Stimulated activated naive CD4-positive, alpha-beta T cell treated with Interleukin-2 at 50 U/mL for 16 hours (primary cell): ENCODE results near the gene PUS10.
"Not testable (repeated sequence)": the region's sequence is repeated elsewhere in the genome, so short reads cannot be mapped to it uniquely, and the experiment has no call there.

ENCODE experiments used
- DNase-seq: peaks from one replicate; lab custom pipeline; 2025; lab: John Stamatoyannopoulos, UW

Gene PUS10

DNA sequence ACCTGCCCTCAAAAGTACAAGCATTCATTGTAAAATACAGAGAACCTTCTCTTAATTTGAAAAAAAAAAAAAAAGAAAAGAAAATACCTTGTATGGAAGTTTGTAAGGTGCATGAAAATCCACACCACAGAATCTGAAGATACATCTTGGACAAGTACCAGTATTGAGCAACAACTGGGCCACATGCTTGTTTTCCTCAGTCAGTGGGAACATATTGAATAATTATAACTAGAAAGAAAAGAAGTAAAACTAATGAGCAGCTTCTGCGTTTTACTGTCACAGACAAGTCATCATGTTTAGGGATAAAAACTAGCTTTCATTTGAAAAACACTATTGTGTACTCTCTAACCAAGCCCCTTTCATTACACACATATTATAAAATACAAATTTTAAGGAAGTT is 6.4 kb downstream of the PUS10 start:
- no peak for DNase-seq

- no peak for DNase-seq
Measured at GRCh38 chr2:61009355-61009754, 8.7 kb downstream of the PUS10 start.

DNA sequence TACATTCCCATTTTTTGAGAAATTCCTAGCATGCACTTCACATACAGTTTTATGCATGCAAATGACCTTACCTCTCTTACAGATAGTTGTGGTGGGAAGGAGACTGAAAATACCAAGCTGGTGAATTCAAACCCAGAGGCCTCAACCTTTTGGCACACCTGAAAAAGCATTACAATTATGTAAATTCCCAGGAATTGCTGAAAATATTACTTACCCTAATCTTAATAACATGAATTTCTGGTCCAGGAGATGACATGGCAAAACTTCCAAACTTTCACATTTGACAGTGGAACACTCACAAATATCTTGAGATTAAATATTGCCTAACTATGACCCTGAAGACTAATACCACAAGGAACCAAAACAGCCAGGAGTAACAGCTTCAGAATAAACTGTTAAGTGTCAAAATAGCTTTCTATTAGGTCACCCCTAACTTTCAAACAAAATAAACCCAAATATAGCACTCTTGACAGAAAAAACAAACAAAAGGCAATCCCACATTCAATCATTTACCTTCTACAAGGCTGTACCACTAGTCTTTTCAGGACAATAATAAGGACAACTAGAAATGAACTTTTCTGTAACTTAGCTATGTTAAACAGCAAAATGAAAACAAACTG is 11.5 kb downstream of the PUS10 start:
- no peak for DNase-seq

DNA sequence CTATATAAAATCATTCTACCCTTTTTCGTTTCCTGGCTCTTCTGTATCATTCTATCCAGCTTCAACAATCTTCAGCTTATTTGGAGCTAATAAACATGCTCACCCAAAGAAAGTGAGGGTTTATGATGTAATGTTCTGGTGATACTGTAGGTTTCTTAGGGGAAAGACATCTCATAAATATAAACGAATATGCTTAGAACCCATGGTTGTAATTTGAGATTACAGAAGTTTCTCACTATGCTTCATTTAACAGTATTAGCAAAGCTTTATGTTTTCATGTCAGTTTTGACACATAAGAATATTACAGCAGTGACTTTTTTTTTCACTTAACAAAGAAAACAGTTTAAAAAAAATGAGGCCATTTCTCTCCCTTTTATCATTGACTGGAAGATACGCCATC is 12.3 kb downstream of the PUS10 start:
- DNase-seq: no peak

- DNase-seq: no peak
Measured at GRCh38 chr2:60998628-60999545, 19.2 kb downstream of the PUS10 start.

DNA sequence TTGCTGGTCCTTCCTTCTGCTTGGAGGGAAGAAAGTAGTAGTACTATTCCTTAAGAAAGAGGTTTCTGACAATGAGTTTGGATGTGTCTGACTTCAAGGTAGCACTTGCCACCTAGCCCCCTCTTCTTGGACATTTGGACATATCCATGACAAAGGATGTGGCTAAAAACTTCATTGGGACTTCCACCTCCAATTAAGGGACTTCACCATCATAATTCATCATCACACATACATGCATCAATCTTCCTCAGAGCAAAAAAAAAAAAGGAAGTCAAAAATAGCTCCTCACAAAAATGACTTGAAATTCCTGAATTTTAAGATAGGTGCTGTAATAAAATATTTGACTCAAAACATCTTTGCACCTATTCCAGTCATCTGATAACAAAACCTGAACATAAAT is 23.9 kb downstream of the PUS10 start:
- DNase-seq: no peak

DNA sequence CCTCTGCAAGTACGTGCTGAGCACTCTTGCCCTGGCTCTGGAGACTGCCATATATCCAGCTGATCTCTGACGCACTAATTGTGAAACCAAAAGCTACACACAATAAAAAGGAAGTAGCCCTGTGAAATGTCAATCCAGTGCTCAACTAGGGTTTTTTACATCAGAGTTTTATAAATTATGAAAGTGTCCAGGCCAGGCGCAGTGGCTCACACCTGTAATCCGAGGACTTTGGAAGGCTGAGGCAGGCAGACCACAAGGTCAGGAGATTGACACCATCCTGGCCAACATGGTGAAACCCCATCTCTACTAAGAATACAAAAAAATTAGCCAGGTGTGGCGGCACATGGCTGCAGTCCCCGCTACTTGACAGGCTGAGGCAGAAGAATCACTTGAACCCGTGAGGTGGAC is 25.1 kb downstream of the PUS10 start:
- DNase-seq: no peak

- no peak for DNase-seq
Measured at GRCh38 chr2:60991644-60992043, 26.4 kb downstream of the PUS10 start.

DNA sequence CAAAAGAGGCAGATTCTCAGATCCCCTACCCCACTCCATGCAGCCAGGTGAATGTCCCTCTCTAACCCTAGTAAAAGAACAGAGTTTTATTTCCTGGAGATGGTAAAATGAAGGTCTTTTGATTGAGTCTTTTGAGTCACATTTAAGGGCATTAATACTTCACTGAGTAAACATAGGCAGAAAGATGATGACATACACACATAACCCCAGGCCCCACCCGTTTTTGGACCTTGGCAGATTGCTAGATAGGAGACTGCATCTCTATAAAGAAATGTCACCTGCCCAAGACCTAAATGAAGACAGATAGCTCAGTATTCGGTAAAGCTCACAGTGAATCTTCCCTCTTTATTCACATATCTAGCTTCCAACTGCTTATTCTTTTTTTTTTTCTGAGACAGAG is 28.8 kb downstream of the PUS10 start:
- no peak for DNase-seq

DNA sequence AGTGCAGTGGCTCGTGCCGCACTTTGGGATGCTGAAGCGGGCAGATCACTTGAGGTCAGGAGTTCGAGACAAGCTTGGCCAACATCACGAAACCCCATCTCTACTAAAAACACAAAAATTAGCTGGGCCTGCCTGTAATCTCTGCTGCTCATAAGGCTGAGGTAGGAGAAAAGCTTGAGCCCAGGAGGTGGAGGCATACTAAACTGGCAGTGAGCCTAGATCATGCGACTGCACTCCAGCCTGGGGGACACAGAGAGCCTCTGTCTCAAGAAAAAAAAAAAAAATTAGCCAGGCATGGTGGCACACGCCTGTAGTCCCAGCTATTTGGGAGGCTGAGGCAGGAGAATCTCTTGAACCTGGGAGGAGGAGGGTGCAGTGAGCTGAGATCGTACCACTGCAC is 30.4 kb downstream of the PUS10 start:
- not testable (repeated sequence) for DNase-seq

DNA sequence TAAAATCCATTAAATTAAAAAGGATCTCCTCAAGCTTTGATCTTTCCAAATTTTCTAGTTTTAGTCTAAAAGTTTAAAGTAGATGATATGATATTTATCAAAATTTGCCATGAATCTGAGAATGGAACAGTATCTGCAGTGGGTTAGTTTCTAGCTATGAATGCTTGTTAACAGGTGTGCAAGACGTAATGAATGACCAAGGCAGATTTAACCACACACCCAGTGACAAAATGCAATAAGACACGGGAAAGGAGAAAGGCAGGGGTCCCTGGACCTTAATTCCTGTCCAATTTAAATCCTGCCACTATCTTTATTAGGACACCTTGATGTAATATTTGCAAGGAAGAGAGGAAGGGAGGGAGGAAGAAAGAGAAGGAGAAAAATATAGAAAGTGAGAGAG is 31.0 kb downstream of the PUS10 start:
- DNase-seq: no peak

- DNase-seq: no peak
Measured at GRCh38 chr2:60984720-60985119, 33.3 kb downstream of the PUS10 start.

GRCh38 chr2:60982066-60982465 is 36.0 kb downstream of the PUS10 start:
- DNase-seq: not testable (repeated sequence)

DNA sequence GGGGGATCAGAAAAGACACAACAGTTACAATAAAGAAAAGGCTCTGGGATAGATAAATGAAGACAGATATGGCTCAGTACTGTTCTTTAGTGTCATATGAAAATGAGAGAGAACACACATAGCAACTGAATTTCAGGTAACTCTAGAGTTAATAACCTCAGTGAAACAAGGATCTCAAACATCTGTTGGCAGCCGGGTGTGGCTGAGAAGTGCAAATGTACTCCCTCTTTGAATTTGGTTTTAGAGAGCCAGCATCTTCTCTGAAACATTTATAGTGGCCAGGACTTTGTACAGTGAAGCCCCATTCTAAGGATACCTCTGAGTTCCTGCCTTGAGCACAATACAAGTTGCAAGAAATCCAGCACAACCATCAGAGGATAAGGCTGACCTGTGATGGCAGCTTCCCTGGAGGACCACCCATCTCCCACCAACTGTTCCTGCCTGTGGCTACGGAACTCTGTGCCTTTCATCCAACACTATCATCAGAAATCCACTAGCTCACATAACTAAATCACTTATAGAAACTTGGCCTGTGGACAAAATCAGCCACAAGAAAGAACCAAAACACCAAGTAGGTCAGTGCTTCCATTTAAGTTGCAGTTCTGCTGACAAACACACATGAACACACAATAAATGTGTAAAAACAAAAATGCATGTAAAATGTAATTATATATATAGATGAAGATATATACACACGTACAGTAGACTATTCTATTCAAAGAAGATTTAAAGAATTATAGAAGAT is 37.8 kb downstream of the PUS10 start:
- DNase-seq: no peak

- DNase-seq: no peak
Measured at GRCh38 chr2:60979231-60979630, 38.8 kb downstream of the PUS10 start.

GRCh38 chr2:60977562-60977895 is 40.5 kb downstream of the PUS10 start:
- DNase-seq: no peak

GRCh38 chr2:60976875-60977561 is 41.0 kb downstream of the PUS10 start:
- DNase-seq: no peak

DNA sequence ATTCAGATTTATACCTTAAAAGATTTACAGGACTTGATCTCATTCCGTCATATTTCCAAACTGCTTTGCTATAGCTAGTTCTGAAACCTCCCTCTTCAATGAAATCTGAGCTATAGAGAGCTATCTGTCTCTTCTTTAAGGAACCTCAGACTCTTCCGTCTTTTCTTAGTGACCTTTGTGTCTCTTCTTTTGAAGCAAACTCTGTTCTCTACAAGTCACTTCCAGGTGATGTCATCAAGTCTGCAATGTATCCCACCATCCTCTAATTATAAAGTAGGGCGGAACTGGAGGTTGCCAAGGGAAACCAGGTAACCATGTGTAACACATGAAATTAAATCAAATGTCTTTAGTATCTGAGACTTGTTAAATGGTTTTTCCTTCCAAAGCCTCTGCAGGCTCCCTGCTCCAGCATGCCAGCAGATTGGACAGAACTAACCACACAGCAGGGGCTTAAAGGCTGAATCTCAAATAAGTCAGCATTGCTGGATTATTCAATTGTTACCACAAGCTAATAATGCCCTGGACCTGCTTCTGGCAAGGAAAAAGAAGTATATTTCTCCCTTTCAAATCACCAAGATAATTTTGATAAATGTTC is 41.7 kb downstream of the PUS10 start:
- no peak for DNase-seq

GRCh38 chr2:60974652-60975051 is 43.4 kb downstream of the PUS10 start:
- no peak for DNase-seq

DNA sequence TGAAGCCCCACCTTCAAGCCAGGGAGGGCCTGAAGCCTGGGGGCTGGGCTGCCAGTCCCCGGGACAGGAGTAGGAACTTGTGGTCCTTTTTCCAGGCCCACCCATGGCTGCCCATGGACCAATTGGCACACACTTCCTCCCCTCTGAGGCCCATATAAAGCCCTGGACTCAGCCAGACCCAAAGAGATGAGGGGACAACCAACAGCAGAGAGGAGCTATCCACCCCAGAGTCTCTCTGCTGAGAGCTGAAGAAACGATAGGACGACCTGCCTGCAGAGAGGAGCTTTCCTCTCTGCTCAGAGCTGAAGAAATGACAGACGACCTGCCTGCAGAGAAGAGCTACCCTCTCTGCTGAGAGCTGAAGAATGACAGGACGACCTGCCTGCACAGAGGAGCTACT is 44.4 kb downstream of the PUS10 start:
- no peak for DNase-seq

- no peak for DNase-seq
Measured at GRCh38 chr2:60972889-60973656, 45.0 kb downstream of the PUS10 start.
